ENCODE data around the gene FNTB. TPM values are rescaled to one million over a fixed set of nuclear protein-coding genes. Genes with fewer than 3 reads are reported as not detected.

The FNTB gene
- total RNA-seq, 1 donor from 2014 or later, result 18.0 TPM

DNA sequence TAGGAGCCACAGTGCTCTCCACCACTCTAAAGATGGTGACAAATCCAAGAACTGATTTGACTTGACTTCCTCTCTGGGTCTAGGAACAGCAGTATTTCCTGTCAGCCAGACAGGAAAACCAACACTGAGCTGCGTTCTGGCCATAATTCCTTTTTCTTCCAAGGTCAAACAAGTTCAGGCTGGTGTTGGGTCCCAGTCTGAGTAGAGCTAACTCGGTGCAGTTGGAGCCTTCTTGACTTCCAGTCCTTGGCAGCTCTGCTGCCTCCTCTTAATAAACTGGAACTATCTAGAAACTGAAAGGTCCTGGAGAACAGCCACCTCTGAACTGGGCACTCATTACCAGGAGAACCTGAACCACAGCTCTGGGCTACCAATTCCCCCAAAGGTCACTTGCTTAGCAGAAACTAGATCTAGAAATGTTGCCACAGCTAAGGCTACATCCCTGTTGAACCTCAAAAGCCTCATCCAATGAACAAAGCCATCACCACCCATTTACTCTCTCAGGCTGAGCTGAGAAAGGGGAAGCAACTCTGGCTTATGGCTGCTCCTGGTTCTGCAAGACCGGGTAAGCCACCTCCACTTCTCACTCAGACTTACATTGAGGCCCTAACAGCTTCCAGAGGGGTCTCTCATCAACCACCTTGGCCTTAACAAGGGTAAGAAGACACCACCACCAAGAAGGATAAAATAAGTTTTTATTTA is 87.9 kb downstream of the FNTB start:
- no peak for DNase-seq (ENCODE audit: low read depth)
- H3K36me3 ChIP-seq (ENCODE audit: control insufficient read depth, insufficient read depth, low read length), result no peaks in the 10 kb centered on the region

GRCh38 chr14:65075628-65076325 is 89.1 kb downstream of the FNTB start:
- DNase-seq (ENCODE audit: low read depth), result no peak
- Histone ChIP-seq H3K36me3 (ENCODE audit: control insufficient read depth, insufficient read depth, low read length) (no peaks in the 10 kb centered on the region), H3K4me3 (ENCODE audit: low read depth, low read length) (no peak overlapping the region), H3K27me3 (ENCODE audit: control insufficient read depth, insufficient read depth, low read length) (no peaks in the 10 kb centered on the region)
- TF ChIP-seq, protein P1, sequence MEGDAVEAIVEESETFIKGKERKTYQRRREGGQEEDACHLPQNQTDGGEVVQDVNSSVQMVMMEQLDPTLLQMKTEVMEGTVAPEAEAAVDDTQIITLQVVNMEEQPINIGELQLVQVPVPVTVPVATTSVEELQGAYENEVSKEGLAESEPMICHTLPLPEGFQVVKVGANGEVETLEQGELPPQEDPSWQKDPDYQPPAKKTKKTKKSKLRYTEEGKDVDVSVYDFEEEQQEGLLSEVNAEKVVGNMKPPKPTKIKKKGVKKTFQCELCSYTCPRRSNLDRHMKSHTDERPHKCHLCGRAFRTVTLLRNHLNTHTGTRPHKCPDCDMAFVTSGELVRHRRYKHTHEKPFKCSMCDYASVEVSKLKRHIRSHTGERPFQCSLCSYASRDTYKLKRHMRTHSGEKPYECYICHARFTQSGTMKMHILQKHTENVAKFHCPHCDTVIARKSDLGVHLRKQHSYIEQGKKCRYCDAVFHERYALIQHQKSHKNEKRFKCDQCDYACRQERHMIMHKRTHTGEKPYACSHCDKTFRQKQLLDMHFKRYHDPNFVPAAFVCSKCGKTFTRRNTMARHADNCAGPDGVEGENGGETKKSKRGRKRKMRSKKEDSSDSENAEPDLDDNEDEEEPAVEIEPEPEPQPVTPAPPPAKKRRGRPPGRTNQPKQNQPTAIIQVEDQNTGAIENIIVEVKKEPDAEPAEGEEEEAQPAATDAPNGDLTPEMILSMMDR (IDR thresholded peaks at IDR 0.05; ENCODE audit: insufficient read depth, low read length, poor library complexity, severe bottlenecking), result no peak

More for the DNA sequence above, 87.9 kb downstream of the FNTB start:
- Histone ChIP-seq H3K4me3 (ENCODE audit: low read depth, low read length) (no peak overlapping the region), H3K27me3 (ENCODE audit: control insufficient read depth, insufficient read depth, low read length) (no peaks in the 10 kb centered on the region)
- TF ChIP-seq, protein P1 (IDR thresholded peaks at IDR 0.05; ENCODE audit: insufficient read depth, low read length, poor library complexity, severe bottlenecking), result no peak

GRCh38 chr14:65077318-65077717 is 90.6 kb downstream of the FNTB start:
- no peak for DNase-seq (ENCODE audit: low read depth)
- no peak overlapping the region for H3K4me3 ChIP-seq (ENCODE audit: low read depth, low read length)
- no peaks in the 10 kb centered on the region for H3K27me3 ChIP-seq (ENCODE audit: control insufficient read depth, insufficient read depth, low read length)
- no peaks in the 10 kb centered on the region for H3K36me3 ChIP-seq (ENCODE audit: control insufficient read depth, insufficient read depth, low read length)
- TF ChIP-seq, protein P1 (IDR thresholded peaks at IDR 0.05; ENCODE audit: insufficient read depth, low read length, poor library complexity, severe bottlenecking), result no peak

GRCh38 chr14:65079201-65079600 is 92.5 kb downstream of the FNTB start:
- no peak for DNase-seq (ENCODE audit: low read depth)

GRCh38 chr14:65079768-65080167 is 93.1 kb downstream of the FNTB start:
- no peaks in the 10 kb centered on the region for H3K36me3 ChIP-seq (ENCODE audit: control insufficient read depth, insufficient read depth, low read length)
- TF ChIP-seq, protein P1 (IDR thresholded peaks at IDR 0.05; ENCODE audit: insufficient read depth, low read length, poor library complexity, severe bottlenecking), result no peak
- H3K4me3 ChIP-seq (ENCODE audit: low read depth, low read length), result no peak overlapping the region
- DNase-seq (ENCODE audit: low read depth), result no peak
- H3K27me3 ChIP-seq (ENCODE audit: control insufficient read depth, insufficient read depth, low read length), result no peaks in the 10 kb centered on the region

More at GRCh38 chr14:65079201-65079600, 92.5 kb downstream of the FNTB start:
- Histone ChIP-seq H3K36me3 (ENCODE audit: control insufficient read depth, insufficient read depth, low read length) (no peaks in the 10 kb centered on the region), H3K27me3 (ENCODE audit: control insufficient read depth, insufficient read depth, low read length) (no peaks in the 10 kb centered on the region), H3K4me3 (ENCODE audit: low read depth, low read length) (no peak overlapping the region)
- TF ChIP-seq, protein P1 (IDR thresholded peaks at IDR 0.05; ENCODE audit: insufficient read depth, low read length, poor library complexity, severe bottlenecking), result no peak

Data from kidney epithelial cell (primary cell).